ENCODE data around the gene GDPD2.

GDPD2 gene

GRCh38 chrX:70464051-70464450, 40.9 kb downstream of the GDPD2 start:
- TF ChIP-seq TOX (CRISPR knock-in tag; IDR thresholded peaks at IDR 0.05; ENCODE audit: borderline replicate concordance): no peak
- TF ChIP-seq RARB (CRISPR knock-in tag; IDR thresholded peaks at IDR 0.05): no peak
- no peak for TF ChIP-seq TCF4 (CRISPR knock-in tag; IDR thresholded peaks at IDR 0.05; ENCODE audit: borderline replicate concordance)
- no peak for TF ChIP-seq ZFP30 (CRISPR knock-in tag; IDR thresholded peaks at IDR 0.05)
- no peak for TF ChIP-seq PATZ1 (CRISPR knock-in tag; IDR thresholded peaks at IDR 0.05; ENCODE audit: borderline replicate concordance)
- no peak for TF ChIP-seq ESRRG (CRISPR knock-in tag; IDR thresholded peaks at IDR 0.05)
- no peak for TF ChIP-seq BACH2 (CRISPR knock-in tag; IDR thresholded peaks at IDR 0.05; ENCODE audit: borderline replicate concordance)
- TF ChIP-seq SNAI2 (CRISPR knock-in tag; IDR thresholded peaks at IDR 0.05): no peak
- TF ChIP-seq CSRNP3 (CRISPR knock-in tag; IDR thresholded peaks at IDR 0.05): no peak
- no peak for TF ChIP-seq GLIS3 (CRISPR knock-in tag; IDR thresholded peaks at IDR 0.05)
- ATAC-seq: no peak

DNA sequence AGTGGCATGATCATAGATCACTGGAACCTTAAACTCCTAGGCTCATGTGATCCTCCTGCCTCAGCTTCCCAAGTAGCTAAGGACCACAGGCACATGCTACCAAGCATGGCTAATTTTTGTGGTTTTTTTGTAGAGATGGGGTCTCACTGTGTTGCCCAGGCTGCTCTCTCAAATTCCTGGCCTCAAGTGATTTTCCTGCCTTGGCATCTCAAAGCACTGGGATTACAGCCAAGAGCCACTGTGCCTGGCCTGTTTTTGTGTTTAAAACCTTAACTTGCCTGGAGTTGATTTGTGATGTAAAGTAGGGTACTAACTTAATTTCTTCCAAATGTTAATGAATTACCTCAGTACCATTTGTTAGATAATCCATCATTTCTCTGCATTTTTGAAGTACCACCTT, 43.9 kb downstream of the GDPD2 start:
- TF ChIP-seq TSHZ2 (CRISPR knock-in tag; IDR thresholded peaks at IDR 0.05) (no peak), ZNF70 (CRISPR knock-in tag; IDR thresholded peaks at IDR 0.05) (no peak), OSR1 (CRISPR knock-in tag; IDR thresholded peaks at IDR 0.05) (no peak), ISL1 (CRISPR knock-in tag; IDR thresholded peaks at IDR 0.05) (no peak), GLIS3 (CRISPR knock-in tag; IDR thresholded peaks at IDR 0.05) (no peak), BACH2 (CRISPR knock-in tag; IDR thresholded peaks at IDR 0.05; ENCODE audit: borderline replicate concordance) (no peak), ZNF8 (CRISPR knock-in tag; IDR thresholded peaks at IDR 0.05) (no peak), ZFP30 (CRISPR knock-in tag; IDR thresholded peaks at IDR 0.05) (no peak), ESRRG (CRISPR knock-in tag; IDR thresholded peaks at IDR 0.05) (no peak), PATZ1 (CRISPR knock-in tag; IDR thresholded peaks at IDR 0.05; ENCODE audit: borderline replicate concordance) (no peak), RARB (CRISPR knock-in tag; IDR thresholded peaks at IDR 0.05) (no peak), PPARA (CRISPR knock-in tag; IDR thresholded peaks at IDR 0.05; ENCODE audit: borderline replicate concordance) (no peak), CSRNP3 (CRISPR knock-in tag; IDR thresholded peaks at IDR 0.05) (no peak)
- no peak for ATAC-seq

DNA sequence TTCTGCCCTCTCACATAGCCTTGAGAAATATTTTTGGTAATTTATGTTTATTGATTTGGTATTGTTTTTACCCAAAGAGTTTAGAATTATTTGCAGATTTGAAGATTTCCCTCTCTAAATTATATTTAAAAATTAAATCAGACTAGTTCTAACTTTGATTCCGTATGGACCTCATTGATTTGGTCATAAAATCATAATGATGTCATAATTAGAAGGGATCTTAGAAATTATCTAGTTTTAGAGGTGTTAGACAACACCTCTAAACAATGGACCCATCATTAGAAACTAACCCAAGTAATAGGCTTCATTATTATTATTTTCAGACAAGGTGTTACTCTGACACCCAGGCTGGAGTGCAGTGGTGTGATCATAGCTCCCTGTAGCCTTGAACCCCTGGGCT, 45.6 kb downstream of the GDPD2 start:
- no peak for ATAC-seq
- TF ChIP-seq ARNTL (CRISPR knock-in tag; IDR thresholded peaks at IDR 0.05; ENCODE audit: borderline replicate concordance, low read depth): no peak
- TF ChIP-seq ZNF565 (CRISPR knock-in tag; conservative IDR thresholded peaks at IDR 0.05; ENCODE audit: low read depth): no peak
- no peak for TF ChIP-seq BACH2 (CRISPR knock-in tag; IDR thresholded peaks at IDR 0.05; ENCODE audit: borderline replicate concordance)
- TF ChIP-seq ESRRG (CRISPR knock-in tag; IDR thresholded peaks at IDR 0.05): no peak
- no peak for TF ChIP-seq ZNF70 (CRISPR knock-in tag; IDR thresholded peaks at IDR 0.05)
- TF ChIP-seq CSRNP3 (CRISPR knock-in tag; IDR thresholded peaks at IDR 0.05): no peak
- no peak for TF ChIP-seq TCF4 (CRISPR knock-in tag; IDR thresholded peaks at IDR 0.05; ENCODE audit: borderline replicate concordance)
- no peak for TF ChIP-seq SNAI2 (CRISPR knock-in tag; IDR thresholded peaks at IDR 0.05)
- TF ChIP-seq ISL1 (CRISPR knock-in tag; IDR thresholded peaks at IDR 0.05): no peak
- no peak for TF ChIP-seq TSHZ2 (CRISPR knock-in tag; IDR thresholded peaks at IDR 0.05)
- TF ChIP-seq ZC3H10 (CRISPR knock-in tag; IDR thresholded peaks at IDR 0.05): no peak
- TF ChIP-seq POU6F1 (CRISPR knock-in tag; IDR thresholded peaks at IDR 0.05; ENCODE audit: borderline replicate concordance, low read depth): no peak
- no peak for TF ChIP-seq ZNF8 (CRISPR knock-in tag; IDR thresholded peaks at IDR 0.05)
- TF ChIP-seq GLIS3 (CRISPR knock-in tag; IDR thresholded peaks at IDR 0.05): no peak
- no peak for TF ChIP-seq OSR1 (CRISPR knock-in tag; IDR thresholded peaks at IDR 0.05)
